LNCaP clone FGC (cell line): ENCODE results near the gene POLA1.
A peak's percentile ranks its signal among the peaks of the same experiment; 100 is the strongest.

Experiments
- DNase-seq: peaks from one replicate; pipeline ENCODE4 v3.0.0-alpha.2; 2011; ENCODE audit warnings: low read depth
- H3K4me3 ChIP-seq: 2 replicates; pipeline ENCODE4 v1.5.1; 2011; ENCODE audit warnings: mild to moderate bottlenecking, low read depth, low read length, control low read depth
- TF ChIP-seq, protein P1 (sequence below): IDR thresholded peaks from 2 replicates; pipeline ENCODE4 v1.5.1; 2012; ENCODE audit warnings: mild to moderate bottlenecking; ENCODE audit not compliant: control insufficient read depth, insufficient read depth; ENCODE audit errors: extremely low read depth

POLA1 gene

DNA sequence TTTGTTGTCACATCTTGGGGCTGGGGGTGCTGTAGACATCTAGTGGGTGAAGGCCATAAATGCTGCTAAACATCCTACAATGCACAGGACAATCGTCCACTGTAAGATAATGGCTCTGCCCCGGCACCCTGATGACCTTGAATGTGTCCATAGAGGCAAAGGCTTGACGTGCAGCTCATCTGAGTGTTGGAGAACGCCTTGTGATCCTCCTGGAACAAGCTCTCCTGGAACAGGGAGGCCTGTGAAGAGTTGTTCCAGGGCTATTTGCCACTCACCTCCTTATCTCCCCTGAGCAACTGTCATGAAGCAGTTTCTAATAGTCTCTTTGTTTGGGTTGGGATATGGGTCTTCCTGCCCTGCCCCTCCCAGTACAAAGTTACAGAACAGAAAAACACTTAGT is 31.4 kb upstream of the POLA1 start:
- TF ChIP-seq, protein P1, sequence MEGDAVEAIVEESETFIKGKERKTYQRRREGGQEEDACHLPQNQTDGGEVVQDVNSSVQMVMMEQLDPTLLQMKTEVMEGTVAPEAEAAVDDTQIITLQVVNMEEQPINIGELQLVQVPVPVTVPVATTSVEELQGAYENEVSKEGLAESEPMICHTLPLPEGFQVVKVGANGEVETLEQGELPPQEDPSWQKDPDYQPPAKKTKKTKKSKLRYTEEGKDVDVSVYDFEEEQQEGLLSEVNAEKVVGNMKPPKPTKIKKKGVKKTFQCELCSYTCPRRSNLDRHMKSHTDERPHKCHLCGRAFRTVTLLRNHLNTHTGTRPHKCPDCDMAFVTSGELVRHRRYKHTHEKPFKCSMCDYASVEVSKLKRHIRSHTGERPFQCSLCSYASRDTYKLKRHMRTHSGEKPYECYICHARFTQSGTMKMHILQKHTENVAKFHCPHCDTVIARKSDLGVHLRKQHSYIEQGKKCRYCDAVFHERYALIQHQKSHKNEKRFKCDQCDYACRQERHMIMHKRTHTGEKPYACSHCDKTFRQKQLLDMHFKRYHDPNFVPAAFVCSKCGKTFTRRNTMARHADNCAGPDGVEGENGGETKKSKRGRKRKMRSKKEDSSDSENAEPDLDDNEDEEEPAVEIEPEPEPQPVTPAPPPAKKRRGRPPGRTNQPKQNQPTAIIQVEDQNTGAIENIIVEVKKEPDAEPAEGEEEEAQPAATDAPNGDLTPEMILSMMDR = no peak
- DNase-seq = no peak
- H3K4me3 ChIP-seq = no peak overlapping the region

DNA sequence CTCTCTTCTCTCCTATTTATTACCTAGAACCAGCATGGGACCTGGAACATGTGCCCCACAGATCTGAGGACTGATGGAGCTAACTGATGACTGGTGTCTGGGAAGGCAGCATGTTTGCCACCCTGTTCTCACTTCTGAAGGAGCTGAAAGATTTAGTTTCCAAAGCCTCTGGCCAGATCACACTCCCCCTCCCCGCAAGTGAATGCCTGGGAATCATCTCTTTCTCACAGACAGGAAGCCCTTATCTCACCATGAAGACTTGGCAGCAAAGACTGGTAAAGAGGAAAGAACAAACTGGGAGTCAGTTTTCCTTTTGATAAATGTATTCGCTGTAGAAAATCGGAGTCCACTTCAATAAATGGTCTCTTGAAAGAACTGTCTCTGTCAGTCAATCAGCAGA is 25.6 kb upstream of the POLA1 start:
- DNase-seq = no peak

DNA sequence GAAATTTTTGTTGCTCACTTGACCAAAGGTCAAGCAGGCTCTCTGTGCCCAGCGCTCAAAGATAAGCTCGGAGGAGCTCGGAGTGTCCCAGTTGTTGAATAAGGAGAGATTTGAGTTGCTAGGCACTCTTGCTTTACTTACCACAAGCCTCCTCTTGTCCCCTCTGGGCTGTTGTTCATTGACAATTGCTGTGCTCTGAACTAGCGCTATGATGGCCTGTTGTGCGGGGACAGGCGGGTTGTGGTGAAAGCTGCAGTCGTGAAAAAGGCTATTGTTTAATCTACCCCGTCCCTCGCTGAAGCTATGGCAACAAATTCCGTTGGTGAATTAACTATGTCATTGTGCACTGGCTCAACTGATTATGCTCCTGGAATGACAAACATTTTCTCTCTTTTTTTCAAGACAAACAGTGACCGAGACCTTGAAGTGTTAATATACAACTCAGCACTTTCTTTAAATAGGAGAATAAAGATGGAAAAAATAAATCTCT is 21.0 kb upstream of the POLA1 start:
- DNase-seq = no peak
- no peak overlapping the region for H3K4me3 ChIP-seq
- TF ChIP-seq, protein P1 = no peak

More for the DNA sequence above, 25.6 kb upstream of the POLA1 start:
- H3K4me3 ChIP-seq = no peak overlapping the region
- TF ChIP-seq, protein P1 = no peak

DNA sequence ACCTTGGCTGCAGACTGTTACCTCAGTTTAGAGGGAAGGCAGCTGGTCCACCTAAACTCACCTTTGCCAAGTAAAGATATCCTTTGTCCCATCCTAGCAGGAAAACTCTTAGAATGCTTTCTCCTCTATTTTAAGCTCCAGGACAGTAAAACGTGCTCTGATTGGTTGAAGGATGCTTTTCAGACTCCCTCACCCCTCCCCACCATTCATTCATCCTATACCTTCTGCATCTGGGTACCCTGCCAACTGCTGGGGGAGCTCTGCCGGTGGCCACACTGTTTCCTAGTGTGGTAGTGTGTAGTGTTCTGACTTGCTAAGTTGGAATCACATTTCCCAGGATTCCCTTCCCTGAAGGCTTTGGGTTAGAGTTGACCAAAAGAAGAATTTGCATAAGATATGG is 20.3 kb upstream of the POLA1 start:
- TF ChIP-seq, protein P1 = no peak
- no peak overlapping the region for H3K4me3 ChIP-seq
- DNase-seq = no peak

DNA sequence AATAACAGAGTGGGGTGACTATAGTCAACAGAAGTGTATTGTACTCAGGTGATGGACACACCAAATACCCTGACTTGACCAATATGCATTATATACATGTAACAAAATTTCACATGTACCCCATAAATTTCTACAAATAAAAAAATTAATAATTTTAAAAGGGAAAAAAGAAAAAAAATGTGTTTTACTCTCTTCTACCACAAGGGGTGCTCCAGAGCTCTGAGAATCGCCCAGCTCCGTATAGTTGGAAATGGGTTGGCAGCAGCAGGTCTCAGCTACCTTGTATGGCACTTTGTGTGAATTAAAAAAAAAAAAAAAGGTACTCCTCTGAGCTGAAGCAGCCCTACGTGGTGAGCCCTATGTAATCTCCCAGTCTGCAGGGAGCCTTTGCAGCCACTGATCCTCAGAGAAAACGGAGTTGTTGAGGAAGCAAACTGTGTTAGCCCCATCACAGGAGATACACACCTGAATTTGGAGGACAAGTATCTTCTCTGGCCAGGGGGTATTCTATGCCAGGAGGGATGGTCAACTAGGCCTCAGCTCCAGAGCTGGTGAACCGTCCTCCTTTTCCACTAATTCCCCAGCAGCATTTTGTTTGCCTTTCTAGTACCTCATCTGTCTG is 17.2 kb upstream of the POLA1 start:
- TF ChIP-seq, protein P1 = peak; percentile 38; the same call in 1 of the 2 replicates
- DNase-seq = no peak
- no peak overlapping the region for H3K4me3 ChIP-seq

DNA sequence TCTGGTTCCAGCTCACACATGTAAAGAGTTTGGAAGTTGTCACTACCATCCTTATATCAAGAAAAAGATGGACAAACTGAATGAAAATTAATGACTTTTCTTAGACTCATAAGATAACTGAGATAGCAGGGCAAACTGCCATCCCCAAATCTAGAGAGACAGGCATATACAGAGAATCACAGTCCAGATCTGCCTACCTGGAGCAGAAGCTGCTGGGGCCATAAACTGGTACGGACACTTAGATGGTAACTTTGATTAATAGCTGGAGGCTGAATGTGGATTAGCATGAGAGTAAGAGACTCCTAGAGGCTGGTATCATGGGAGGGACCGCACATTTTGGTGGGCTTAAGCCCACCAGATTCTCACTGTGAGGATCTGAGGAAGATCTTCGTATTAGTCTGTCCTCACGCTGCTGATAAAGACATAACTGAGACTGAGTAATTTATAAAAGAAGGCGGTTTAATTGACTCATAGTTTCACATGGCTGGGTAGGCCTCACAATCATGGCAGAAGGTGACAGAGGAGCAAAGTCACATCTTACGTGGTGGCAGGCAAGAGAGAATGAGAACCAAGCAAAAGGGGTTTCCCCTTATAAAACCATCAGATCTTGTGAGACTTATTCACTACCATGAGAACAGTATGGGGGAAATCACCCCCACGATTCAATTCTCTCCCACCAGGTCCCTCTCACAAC is 10.8 kb upstream of the POLA1 start:
- DNase-seq = no peak
- H3K4me3 ChIP-seq = no peak overlapping the region
- TF ChIP-seq, protein P1 = no peak
